Measurements from ENCODE around the gene PALM3. TPM values are rescaled to one million over a fixed set of nuclear protein-coding genes. Genes with fewer than 3 reads are reported as not detected.

PALM3 gene
- total and polyA plus RNA-seq, 12 donors, result 0.14 to 0.94 (median 0.33) TPM; not detected in 6

DNA sequence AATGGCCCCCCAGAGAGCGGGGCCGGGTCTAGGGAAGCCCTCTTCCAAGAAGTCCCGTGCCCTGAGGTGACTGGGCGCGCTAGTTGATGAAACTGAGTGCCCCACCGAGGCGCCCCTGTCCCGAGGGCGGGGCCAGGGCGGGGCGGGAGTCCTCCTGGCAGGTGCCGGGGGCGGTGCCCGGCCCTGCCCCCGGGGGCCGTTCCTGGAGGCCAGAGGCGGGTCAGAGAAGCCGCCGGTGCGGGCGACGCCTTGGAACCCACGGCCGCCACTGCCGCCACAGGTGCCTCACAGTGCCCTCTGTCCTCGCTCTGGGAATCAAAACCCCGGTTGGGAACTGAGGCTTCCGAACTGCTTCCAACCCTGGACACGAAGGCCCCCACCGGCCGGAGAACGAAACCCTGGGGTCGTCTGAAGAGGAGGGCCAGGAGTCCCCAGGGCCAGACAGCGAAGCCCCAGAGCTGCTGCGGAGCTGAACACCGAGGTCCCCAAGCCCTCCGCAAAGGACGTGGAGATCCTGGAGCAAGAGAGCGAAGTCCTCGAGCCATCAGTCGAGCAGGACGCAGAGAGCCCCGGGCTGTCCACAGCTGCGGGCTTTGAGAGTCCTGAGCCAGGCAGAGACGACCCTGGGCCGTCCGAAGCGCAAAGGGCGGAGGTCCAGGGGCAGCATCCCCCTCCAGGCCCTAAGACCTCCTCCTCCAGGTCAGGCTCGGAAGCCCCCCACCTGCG lies 10.8 kb upstream of the PALM3 start, which contains the start of gene MISP3:
Gene MISP3 (plus strand): TSS at position 252 of the 726 bp plus-strand sequence. CDS start 524 bp downstream, outside the sequence.
- Histone ChIP-seq H3K27ac (peak within 1 kb of the TSS; percentile 87 to 97 (median 90)), H3K9me3 (no peaks in the 10 kb centered on the region), H3K36me3 (no peaks in the 10 kb centered on the region), H3K27me3 (peaks cover 0 to 10% (median 0%) of the 10 kb centered on the region in 7 donors), H3K4me3 (peak within 1 kb of the TSS; percentile 71 to 97 (median 82)), H3K4me1 (peaks cover 11 to 46% (median 37%) of the 10 kb centered on the region in 9 donors)
- intact Hi-C loops (cut with DNase I), result loop anchor here in 7 of 10 donors (1.0 to 10.0 kb wide), 12 partner anchors 64 to 478 kb away; partner anchors contain the start of genes ASF1B (in 3 of the 7), C19orf53 (in 1 of the 7), DCAF15 (in 1 of the 7) and MRI1 (in 1 of the 7)
- ATAC-seq (peak; percentile 10 to 63 (median 38)), DNase-seq (peak in 1 of 2 donors; percentile 61)
- WGBS, 2 donors, result 1 to 2% methylated on average over 49 to 51 of the region's 51 CpGs
- TF ChIP-seq CTCF (IDR thresholded peaks at IDR 0.05), result peak in 1 of 9 donors; percentile 0

GRCh38 chr19:14070268-14071050 lies 8.6 kb upstream of the PALM3 start:
- peaks cover 8 to 38% (median 30%) of the 10 kb centered on the region in 9 donors for H3K4me1 ChIP-seq
- DNase-seq, result no peak
- no peak for ATAC-seq
- no peak overlapping the region for H3K4me3 ChIP-seq
- intact Hi-C loops (cut with DNase I), result loop anchor here in 5 of 10 donors (5.0 to 10.0 kb wide), 8 partner anchors 67 to 476 kb away; partner anchors contain the start of genes ASF1B (in 2 of the 5), C19orf53 (in 1 of the 5), DCAF15 (in 1 of the 5) and MRI1 (in 1 of the 5)
- H3K36me3 ChIP-seq, result no peaks in the 10 kb centered on the region
- no peaks in the 10 kb centered on the region for H3K9me3 ChIP-seq
- TF ChIP-seq CTCF (IDR thresholded peaks at IDR 0.05), result no peak
- peaks cover 0 to 10% (median 0%) of the 10 kb centered on the region in 7 donors for H3K27me3 ChIP-seq
- peak overlapping the region in 1 of 10 donors; percentile 34 for H3K27ac ChIP-seq
- 89 to 91% methylated on average over 43 of the region's 43 CpGs for WGBS, 2 donors

- no peaks in the 10 kb centered on the region for H3K36me3 ChIP-seq
- no peak overlapping the region for H3K4me3 ChIP-seq
- no peak for TF ChIP-seq CTCF (IDR thresholded peaks at IDR 0.05)
- ATAC-seq (no peak), DNase-seq (no peak)
- H3K27ac ChIP-seq, result no peak overlapping the region
- H3K27me3 ChIP-seq, result peaks cover 0 to 10% (median 2%) of the 10 kb centered on the region in 7 donors
- 57 to 65% methylated on average over 2 of the region's 2 CpGs for WGBS, 2 donors
- no peaks in the 10 kb centered on the region for H3K9me3 ChIP-seq
- H3K4me1 ChIP-seq, result peaks cover 0 to under 1% (median 0%) of the 10 kb centered on the region in 9 donors
- intact Hi-C loops (cut with DNase I), result no loop called here
These were observed 4.3 kb upstream of the PALM3 start for GRCh38 chr19:14066134-14066533.

GRCh38 chr19:14063105-14063504 lies 1.2 kb upstream of the PALM3 start:
- Histone ChIP-seq H3K36me3 (no peaks in the 10 kb centered on the region), H3K4me3 (no peak overlapping the region), H3K27ac (no peak overlapping the region), H3K9me3 (no peaks in the 10 kb centered on the region), H3K4me1 (peaks cover 0 to 8% (median 0%) of the 10 kb centered on the region in 9 donors), H3K27me3 (peaks cover 0 to 40% (median 32%) of the 10 kb centered on the region in 7 donors)
- intact Hi-C loops (cut with DNase I), result no loop called here
- DNase-seq (no peak), ATAC-seq (no peak)
- TF ChIP-seq CTCF (IDR thresholded peaks at IDR 0.05), result no peak
- 82 to 85% methylated on average over 7 of the region's 7 CpGs for WGBS, 2 donors

Data from heart right ventricle (tissue), 16 donors.